ENCODE measurements around the gene SPG11.
"Not testable (repeated sequence)": the region's sequence is repeated elsewhere in the genome, so short reads cannot be mapped to it uniquely, and the experiment has no call there.

Gene SPG11

GRCh38 chr15:44682211-44682610 is 18.7 kb upstream of the SPG11 start:
- DNase-seq (ENCODE audit: low read depth): no peak

- no peak for DNase-seq (ENCODE audit: low read depth)
These were observed 13.2 kb upstream of the SPG11 start for GRCh38 chr15:44676676-44677075.

GRCh38 chr15:44675911-44676310 is 12.4 kb upstream of the SPG11 start:
- no peak for DNase-seq (ENCODE audit: low read depth)

GRCh38 chr15:44673639-44674038 is 10.2 kb upstream of the SPG11 start:
- DNase-seq (ENCODE audit: low read depth): no peak

- DNase-seq (ENCODE audit: low read depth): no peak
These were observed 6.9 kb upstream of the SPG11 start for GRCh38 chr15:44670087-44670950.

GRCh38 chr15:44668921-44669320 is 5.5 kb upstream of the SPG11 start:
- DNase-seq (ENCODE audit: low read depth): no peak

- no peak for DNase-seq (ENCODE audit: low read depth)
These were observed 3.5 kb upstream of the SPG11 start for GRCh38 chr15:44667039-44667360.

- DNase-seq (ENCODE audit: low read depth): no peak
These were observed 3.0 kb upstream of the SPG11 start for GRCh38 chr15:44666210-44667038.

GRCh38 chr15:44662478-44663409 is 718 bp downstream of the SPG11 start:
- DNase-seq (ENCODE audit: low read depth): no peak

- no peak for DNase-seq (ENCODE audit: low read depth)
These were observed 1.9 kb downstream of the SPG11 start for GRCh38 chr15:44661576-44661975.

- DNase-seq (ENCODE audit: low read depth): no peak
These were observed 4.4 kb downstream of the SPG11 start for GRCh38 chr15:44659056-44659455.

GRCh38 chr15:44657378-44657777 is 6.1 kb downstream of the SPG11 start:
- no peak for DNase-seq (ENCODE audit: low read depth)

- no peak for DNase-seq (ENCODE audit: low read depth)
These were observed 6.5 kb downstream of the SPG11 start for GRCh38 chr15:44656913-44657312.

- no peak for DNase-seq (ENCODE audit: low read depth)
These were observed 7.2 kb downstream of the SPG11 start for GRCh38 chr15:44656298-44656697.

- DNase-seq (ENCODE audit: low read depth): no peak
These were observed 8.6 kb downstream of the SPG11 start for GRCh38 chr15:44654858-44655257.

- no peak for DNase-seq (ENCODE audit: low read depth)
These were observed 15.8 kb downstream of the SPG11 start for GRCh38 chr15:44647637-44648036.

- DNase-seq (ENCODE audit: low read depth): no peak
These were observed 16.4 kb downstream of the SPG11 start for GRCh38 chr15:44647036-44647435.

GRCh38 chr15:44646460-44646859 is 17.0 kb downstream of the SPG11 start:
- no peak for DNase-seq (ENCODE audit: low read depth)

- DNase-seq (ENCODE audit: low read depth): no peak
These were observed 21.8 kb downstream of the SPG11 start for GRCh38 chr15:44641651-44642050.

GRCh38 chr15:44636976-44637375 is 26.5 kb downstream of the SPG11 start:
- DNase-seq (ENCODE audit: low read depth): no peak

GRCh38 chr15:44633603-44634002 is 29.9 kb downstream of the SPG11 start:
- DNase-seq (ENCODE audit: low read depth): no peak

GRCh38 chr15:44625286-44625685 is 38.2 kb downstream of the SPG11 start:
- DNase-seq (ENCODE audit: low read depth): not testable (repeated sequence)
